Ecto neural progenitor cell (in vitro differentiated cells): ENCODE data around the gene SLC12A2.
A peak's percentile ranks its signal among the peaks of the same experiment; 100 is the strongest.

Experiments
- DNase-seq: peaks from one replicate; pipeline ENCODE4 v3.0.0-alpha.2; 2018; ENCODE audit warnings: low spot score

The SLC12A2 gene

GRCh38 chr5:128083033-128083810, at the start of gene SLC12A2:
SLC12A2 (plus strand) TSS chr5:128083766; CDS start chr5:128083955, 189 bp downstream.
- DNase-seq = peak; percentile 90

- DNase-seq = no peak
These were observed 47.9 kb upstream of the SLC12A2 start for GRCh38 chr5:128035689-128036088.

- DNase-seq = no peak
These were observed 46.6 kb upstream of the SLC12A2 start for GRCh38 chr5:128036950-128037349.

GRCh38 chr5:128038643-128039042, 44.9 kb upstream of the SLC12A2 start:
- DNase-seq = no peak

GRCh38 chr5:128040927-128041326, 42.6 kb upstream of the SLC12A2 start:
- no peak for DNase-seq

GRCh38 chr5:128052780-128053179, 30.8 kb upstream of the SLC12A2 start:
- no peak for DNase-seq

- no peak for DNase-seq
These were observed 30.1 kb upstream of the SLC12A2 start for GRCh38 chr5:128053291-128053954.

- DNase-seq = no peak
These were observed 22.8 kb upstream of the SLC12A2 start for GRCh38 chr5:128060644-128061385.

- no peak for DNase-seq
These were observed 21.3 kb upstream of the SLC12A2 start for GRCh38 chr5:128062172-128062746.

- no peak for DNase-seq
These were observed 9.4 kb upstream of the SLC12A2 start for GRCh38 chr5:128074171-128074570.

GRCh38 chr5:128074953-128075352, 8.6 kb upstream of the SLC12A2 start:
- DNase-seq = no peak

- DNase-seq = no peak
These were observed 6.0 kb upstream of the SLC12A2 start for GRCh38 chr5:128077526-128077925.

- no peak for DNase-seq
These were observed 2.3 kb upstream of the SLC12A2 start for GRCh38 chr5:128081111-128081851.

- no peak for DNase-seq
These were observed 974 bp upstream of the SLC12A2 start for GRCh38 chr5:128082551-128083032.

- peak; percentile 87 for DNase-seq
These were observed 253 bp downstream of the SLC12A2 start for GRCh38 chr5:128083811-128084227.

GRCh38 chr5:128084228-128085167, 932 bp downstream of the SLC12A2 start:
- peak; percentile 68 for DNase-seq

- no peak for DNase-seq
These were observed 1.8 kb downstream of the SLC12A2 start for GRCh38 chr5:128085413-128085812.

- DNase-seq = no peak
These were observed 8.0 kb downstream of the SLC12A2 start for GRCh38 chr5:128091579-128091978.

- no peak for DNase-seq
These were observed 8.6 kb downstream of the SLC12A2 start for GRCh38 chr5:128092144-128092543.

GRCh38 chr5:128093368-128093767, 9.8 kb downstream of the SLC12A2 start:
- no peak for DNase-seq
